GM19351 (cell line): Measurements from ENCODE around the gene PHPT1.

Experiments used
- ATAC-seq: cut with Tn5 transposase; IDR thresholded peaks from one replicate; pipeline ENCODE4 v1.9.1; 2021; ENCODE audit warnings: mild to moderate bottlenecking, moderate library complexity; ENCODE audit not compliant: unreplicated experiment

Gene PHPT1

DNA sequence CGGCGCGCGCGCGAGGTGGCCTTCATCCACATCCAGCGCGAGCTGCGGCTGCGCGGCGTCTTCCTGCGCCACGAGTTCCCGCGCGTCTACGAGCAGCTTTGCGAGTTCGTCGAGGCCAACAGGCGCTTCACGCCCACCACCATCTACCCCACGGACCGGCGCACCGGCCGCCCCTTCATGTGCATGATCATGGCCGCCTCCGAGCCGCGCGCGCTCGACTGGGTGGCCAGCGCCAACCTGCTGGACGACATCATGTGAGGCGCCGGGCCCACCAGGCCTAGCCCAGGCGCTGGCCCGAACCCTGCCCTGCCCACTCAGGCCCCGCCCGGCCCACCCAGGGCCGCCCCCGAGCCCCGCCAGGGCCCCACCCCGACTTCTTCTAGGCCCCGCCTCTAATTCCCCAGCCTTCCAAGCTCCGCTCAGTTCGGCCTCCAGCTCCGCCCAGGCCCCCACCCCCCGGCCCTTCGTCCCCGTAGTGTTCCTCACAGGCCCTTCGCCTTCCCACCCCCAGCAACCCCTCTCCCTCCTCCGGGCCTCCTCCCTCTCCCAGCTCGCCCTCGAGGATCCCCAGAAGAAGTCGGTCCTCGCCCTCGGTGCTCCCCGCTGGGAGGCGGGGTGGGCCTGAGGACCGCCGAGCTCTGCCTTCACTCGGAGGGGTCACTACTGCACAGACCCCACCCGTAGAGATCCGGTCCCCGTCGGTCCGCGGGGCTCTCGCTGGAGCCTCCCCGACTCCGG, 2.0 kb upstream of the PHPT1 start:
- ATAC-seq: no peak

DNA sequence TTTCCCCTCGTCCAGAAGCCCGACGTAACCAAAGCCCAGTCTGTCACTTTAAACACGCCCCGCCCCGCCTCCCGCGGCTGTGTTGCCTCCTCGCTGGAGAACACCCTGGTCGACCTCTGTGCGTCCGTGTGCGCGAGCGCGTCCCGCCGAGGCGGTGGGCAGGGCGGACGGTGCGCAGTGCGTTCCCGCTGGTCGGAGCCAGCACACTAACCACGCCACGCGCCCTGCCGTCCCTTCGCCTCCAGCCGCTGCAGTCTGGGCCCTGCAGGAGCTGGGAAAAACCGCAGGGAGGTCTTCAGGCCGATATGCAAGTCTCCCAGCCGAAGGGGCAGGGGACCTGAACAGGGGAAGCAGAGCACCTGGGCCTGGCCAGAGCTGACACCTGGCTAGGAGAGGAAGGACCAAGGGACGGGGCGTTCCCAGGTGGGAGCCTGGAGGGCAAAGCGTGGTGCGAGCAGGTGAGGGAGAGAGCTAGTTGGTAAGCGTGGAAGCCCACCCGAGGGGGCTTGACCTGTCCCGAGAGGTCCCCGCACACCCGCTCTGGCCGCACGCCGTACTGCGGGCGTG, 1.3 kb upstream of the PHPT1 start:
- ATAC-seq: no peak

DNA sequence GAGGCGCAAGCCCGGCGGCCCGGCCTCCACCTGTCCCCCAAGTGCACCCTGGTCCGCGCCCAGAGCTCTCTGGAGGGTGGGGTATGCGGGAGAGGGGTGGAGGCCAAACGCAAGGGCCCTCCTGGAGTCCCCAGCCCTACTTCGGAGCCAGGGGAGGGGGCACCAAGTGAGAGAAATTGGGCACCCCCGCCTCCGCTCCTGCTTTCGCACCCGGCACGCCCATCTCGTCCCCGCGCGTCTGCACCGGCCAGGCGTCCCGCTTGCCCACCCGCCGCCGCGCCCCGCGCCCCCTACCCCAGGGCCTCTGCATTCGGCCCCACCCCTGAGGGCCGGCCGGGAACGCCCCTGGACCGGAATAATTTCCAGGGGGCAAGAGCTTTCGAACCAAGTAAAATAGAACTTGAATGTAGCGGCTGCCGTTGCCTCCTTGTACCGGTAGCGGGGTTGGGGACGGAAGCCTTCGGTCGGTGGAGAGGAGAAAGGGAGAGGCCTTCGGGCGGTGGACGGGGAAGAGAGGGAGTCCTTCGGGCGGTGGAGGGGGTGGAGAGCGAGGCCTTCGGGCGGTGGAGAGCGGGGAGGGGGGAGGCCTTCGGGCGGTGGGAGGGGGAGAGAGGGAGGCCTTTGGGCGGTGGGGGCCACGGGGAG, 694 bp upstream of the PHPT1 start:
- ATAC-seq: peak; percentile 6

DNA sequence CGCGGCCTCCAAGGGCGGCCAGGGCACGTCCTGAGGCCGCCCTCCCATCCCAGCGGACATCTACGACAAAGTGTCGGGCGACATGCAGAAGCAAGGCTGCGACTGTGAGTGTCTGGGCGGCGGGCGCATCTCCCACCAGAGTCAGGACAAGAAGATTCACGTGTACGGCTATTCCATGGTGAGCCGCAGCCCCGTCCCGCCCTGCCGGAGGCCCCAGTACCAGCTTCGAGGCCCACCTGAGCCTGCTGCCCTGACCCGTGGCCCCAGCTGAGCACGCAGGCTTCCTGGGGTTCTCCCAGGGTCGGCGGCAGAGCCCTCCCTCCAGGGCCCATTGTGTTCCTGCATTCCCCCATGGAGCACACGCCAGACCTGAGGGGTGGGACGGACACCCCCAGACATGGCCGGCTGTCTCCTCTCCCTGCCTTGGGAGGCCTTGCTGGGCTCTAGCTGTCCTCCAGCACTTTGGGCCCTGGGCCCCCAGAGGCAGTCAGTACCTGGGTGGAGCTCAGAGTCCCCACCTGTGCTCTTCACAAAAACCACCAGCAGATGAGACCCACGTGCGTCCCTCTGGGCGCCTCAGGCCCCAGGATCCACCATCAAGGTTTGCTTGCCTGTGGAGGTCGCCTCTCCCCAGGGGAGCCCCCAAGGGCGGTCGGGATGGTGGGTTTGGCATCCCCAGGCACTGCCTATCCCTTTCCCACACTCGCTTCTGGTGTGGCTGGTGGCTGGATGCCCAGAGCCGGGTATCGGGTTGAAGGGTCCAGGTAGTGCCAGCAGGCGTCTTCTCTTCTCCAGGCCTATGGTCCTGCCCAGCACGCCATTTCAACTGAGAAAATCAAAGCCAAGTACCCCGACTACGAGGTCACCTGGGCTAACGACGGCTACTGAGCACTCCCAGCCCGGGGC, 1.0 kb downstream of the PHPT1 start:
- no peak for ATAC-seq

DNA sequence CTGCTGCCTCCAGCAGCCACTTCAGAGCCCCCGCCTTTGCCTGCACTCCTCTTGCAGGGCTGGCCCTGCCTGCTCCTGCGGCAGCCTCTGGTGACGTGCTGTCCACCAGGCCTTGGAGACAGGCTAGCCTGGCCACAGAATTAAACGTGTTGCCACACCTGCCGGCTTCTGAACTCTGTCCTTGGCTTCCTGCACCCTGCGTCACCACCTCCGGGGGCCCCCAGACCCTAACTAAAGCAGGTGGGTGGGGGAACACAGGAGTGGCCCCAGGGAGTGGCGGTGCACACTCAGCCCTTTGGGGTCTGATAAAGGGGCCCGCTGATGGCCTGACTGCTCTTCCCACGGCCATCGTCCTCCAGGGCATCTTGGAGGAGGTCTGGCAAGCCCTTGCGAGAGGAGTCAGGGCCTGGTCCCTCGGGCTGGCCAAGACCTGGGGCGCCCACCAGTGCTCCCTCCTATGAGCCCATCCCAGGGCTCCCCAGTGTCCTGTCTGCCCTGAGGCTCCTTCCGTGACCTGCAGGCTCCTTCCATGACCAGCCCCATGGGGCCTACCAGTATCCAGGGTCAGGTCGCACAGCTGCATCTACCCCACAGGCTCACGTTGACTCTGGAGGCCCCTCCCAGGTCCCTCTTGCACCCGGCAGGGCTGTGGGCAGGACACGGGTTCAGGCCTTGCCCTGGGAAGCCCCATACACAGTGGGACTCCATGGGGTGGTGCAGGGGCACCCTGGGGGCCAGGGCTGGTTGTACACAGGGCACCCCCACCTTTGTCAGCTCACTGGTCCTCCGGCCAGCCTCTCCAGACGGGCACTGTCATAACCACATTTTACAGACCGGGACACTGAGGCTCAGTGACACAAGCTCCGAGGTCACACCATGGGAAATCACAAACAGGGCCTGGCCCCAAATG, 1.9 kb downstream of the PHPT1 start:
- ATAC-seq: no peak

DNA sequence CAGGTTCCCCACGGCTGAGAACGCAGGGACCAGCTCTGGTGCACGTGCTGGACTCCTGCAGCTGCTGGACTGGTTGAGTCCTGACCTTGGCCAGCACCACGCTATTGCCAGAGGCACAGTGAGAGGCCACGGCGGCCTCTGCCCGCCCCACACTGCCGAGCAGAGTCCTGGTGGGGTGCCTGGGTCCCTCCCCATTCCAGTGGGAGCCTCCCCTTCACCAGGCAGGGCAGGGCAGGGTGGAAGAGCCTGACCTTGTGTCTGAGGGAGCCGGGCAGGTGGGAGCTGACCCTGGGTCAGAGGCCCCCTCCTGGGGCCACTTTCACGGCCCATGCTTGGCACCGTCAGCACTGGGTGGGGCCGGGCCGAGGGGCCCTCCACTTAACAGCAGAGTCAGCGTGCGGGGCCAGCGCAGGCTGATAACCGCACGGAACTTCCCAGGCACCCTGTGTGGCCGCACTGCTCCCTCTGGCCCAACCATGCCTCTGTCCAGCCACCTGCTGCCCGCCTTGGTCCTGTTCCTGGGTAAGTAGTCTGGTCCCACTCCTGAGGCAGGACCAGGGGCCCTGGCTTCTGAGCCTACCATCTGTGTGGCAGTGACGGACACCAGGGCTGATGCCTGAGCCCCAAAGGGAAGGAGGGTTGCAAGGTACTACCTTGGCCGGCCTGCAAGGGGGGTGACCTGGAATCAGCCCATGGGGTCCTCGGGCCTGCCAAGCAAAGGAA, 2.9 kb downstream of the PHPT1 start, which contains the start of gene MAMDC4:
Gene MAMDC4 (plus strand): TSS at position 406 of the 723 bp plus-strand sequence. CDS start 71 bp downstream, at position 477.
- ATAC-seq: no peak

DNA sequence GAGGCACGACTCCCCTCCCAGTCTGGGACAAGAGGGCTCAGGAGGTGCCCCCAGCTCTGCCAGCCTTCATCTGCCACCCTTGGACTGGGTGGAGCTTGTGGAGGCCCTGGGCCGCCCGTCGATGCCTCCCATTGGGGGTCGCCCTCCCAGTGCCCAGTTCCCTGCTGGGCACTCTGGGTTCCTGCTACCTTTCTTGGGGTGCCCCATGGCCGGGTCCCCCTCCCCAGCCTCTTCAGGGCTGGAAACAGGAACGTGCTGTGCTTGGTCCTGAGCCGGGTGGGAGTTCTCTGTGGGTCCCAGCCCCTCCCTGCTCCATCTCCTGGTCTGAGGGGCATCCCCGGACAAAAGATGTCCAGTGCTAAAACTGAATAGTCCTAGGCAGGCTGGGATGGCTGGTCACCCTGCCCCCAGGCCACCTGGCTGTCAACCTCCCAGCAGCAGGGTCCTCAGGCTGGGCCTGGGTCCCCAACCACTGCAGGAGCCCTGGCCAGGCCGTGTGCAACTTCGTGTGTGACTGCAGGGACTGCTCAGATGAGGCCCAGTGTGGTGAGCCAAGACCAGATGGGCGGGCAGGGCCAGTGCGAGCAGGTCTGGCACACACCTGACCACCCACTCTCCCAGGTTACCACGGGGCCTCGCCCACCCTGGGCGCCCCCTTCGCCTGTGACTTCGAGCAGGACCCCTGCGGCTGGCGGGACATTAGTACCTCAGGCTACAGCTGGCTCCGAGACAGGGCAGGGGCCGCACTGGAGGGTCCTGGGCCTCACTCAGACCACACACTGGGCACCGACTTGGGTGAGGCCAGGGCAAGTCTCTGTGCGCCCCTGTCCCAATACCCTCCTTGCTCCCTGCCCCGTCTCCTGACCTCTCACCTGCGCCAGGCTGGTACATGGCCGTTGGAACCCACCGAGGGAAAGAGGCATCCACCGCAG, 3.7 kb downstream of the PHPT1 start:
- no peak for ATAC-seq

DNA sequence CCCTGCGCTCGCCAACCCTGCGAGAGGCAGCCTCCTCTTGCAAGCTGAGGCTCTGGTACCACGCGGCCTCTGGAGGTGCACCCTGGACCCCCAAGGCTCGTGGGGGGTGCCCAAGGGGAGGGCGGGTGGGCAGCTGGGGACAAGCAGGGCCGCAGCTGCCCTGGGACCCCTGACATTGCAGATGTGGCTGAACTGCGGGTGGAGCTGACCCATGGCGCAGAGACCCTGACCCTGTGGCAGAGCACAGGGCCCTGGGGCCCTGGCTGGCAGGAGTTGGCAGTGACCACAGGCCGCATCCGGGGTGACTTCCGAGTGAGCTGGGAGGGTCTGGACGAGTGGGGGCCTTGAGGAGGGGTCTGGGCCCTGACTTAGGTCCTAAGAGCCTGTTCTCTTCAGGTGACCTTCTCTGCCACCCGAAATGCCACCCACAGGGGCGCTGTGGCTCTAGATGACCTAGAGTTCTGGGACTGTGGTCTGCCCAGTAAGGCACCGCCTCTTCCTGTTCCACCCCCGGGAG, 4.4 kb downstream of the PHPT1 start:
- no peak for ATAC-seq

DNA sequence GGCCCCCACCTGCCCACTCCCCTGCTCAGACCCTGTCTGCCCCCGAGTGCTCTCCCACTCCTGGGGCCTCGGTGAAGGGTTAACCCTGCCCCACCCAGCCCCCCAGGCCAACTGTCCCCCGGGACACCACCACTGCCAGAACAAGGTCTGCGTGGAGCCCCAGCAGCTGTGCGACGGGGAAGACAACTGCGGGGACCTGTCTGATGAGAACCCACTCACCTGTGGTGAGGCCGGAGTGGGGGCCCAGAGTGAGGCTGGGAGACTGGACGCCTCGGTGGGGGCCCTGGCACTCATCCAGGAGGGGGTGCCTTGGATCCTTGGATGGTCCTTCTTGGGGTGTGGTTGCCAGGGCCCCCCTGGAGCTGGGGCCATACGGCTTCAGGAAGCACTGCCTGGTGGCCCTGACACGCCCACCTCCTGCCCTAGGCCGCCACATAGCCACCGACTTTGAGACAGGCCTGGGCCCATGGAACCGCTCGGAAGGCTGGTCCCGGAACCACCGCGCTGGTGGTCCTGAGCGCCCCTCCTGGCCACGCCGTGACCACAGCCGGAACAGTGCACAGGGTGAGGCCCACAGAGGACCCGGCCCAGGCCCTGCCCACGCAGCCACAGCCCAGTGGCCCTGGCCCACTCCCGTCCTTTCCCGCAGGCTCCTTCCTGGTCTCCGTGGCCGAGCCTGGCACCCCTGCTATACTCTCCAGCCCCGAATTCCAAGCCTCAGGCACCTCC, 5.1 kb downstream of the PHPT1 start:
- ATAC-seq: no peak

DNA sequence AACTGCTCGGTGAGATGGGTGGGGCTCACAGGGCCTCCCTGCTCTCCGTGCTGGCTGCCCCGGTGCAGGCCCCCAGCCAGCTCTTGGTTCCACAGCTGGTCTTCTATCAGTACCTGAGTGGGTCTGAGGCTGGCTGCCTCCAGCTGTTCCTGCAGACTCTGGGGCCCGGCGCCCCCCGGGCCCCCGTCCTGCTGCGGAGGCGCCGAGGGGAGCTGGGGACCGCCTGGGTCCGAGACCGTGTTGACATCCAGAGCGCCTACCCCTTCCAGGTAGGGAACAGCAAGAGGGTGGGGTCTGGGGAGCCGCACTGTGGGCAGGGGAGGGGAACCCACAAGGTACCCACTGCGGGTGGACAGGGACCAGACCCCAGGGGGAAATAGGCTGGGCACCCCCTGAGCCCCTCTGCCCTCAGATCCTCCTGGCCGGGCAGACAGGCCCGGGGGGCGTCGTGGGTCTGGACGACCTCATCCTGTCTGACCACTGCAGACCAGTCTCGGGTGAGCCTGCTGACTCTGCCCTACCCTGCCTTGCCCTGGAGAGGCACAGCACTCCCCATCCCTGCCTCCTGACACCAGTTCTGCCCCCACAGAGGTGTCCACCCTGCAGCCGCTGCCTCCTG, 5.7 kb downstream of the PHPT1 start:
- ATAC-seq: no peak

DNA sequence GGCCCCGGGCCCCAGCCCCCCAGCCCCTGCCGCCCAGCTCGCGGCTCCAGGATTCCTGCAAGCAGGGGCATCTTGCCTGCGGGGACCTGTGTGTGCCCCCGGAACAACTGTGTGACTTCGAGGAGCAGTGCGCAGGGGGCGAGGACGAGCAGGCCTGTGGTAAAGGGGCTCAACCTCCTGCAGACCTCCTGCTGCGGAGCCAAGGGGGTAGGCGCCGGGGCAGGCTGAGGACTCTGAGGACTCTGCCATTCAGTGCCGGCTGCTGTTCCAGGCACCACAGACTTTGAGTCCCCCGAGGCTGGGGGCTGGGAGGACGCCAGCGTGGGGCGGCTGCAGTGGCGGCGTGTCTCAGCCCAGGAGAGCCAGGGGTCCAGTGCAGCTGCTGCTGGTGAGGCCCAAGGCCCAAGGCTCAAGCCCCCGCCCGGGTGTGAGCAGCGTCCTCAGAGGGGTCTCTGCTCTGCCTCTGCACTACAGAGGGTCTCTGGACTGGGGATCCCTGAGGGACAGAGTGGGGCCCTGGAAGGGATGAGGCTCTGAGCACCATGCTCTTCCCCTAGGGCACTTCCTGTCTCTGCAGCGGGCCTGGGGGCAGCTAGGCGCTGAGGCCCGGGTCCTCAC, 6.4 kb downstream of the PHPT1 start:
- ATAC-seq: no peak

DNA sequence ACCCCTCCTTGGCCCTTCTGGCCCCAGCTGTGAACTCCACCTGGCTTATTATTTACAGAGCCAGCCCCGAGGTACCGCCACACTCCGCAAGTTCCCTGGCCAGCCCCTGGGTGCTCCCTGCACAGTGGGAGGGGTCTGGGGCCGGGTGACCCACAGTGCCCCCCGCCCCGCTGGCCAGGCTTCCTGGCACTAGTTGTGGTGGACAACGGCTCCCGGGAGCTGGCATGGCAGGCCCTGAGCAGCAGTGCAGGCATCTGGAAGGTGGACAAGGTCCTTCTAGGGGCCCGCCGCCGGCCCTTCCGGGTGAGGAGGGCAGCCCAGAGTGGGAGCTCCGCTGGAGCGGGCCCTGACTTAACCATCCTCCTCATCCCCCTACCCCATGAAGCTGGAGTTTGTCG, 6.9 kb downstream of the PHPT1 start:
- ATAC-seq: no peak

DNA sequence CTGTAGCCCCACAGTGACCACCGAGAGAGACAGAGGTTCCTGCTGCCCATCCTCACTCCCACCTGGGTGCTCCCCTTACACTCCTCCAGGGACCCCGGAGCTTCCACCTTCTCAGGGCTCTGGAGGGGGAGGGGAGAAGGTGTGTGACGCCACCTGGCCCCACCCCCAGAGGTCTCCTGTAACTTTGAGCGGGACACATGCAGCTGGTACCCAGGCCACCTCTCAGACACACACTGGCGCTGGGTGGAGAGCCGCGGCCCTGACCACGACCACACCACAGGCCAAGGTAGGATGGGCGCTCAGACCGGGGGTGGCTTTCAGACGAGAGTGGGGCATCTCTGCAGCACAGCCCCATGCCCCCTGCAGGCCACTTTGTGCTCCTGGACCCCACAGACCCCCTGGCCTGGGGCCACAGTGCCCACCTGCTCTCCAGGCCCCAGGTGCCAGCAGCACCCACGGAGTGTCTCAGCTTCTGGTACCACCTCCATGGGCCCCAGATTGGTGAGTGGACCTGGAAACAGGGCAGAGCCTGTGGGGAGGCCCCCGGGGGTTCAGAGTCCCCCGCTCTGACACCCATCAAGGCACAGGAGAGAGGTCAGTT, 7.4 kb downstream of the PHPT1 start:
- ATAC-seq: no peak

DNA sequence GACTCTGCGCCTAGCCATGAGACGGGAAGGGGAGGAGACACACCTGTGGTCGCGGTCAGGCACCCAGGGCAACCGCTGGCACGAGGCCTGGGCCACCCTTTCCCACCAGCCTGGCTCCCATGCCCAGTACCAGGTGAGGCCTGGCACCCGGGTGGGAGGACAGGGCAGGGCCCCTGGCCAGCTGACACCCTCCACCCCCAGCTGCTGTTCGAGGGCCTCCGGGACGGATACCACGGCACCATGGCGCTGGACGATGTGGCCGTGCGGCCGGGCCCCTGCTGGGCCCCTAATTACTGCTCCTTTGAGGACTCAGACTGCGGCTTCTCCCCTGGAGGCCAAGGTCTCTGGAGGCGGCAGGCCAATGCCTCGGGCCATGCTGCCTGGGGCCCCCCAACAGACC, 8.0 kb downstream of the PHPT1 start:
- no peak for ATAC-seq

DNA sequence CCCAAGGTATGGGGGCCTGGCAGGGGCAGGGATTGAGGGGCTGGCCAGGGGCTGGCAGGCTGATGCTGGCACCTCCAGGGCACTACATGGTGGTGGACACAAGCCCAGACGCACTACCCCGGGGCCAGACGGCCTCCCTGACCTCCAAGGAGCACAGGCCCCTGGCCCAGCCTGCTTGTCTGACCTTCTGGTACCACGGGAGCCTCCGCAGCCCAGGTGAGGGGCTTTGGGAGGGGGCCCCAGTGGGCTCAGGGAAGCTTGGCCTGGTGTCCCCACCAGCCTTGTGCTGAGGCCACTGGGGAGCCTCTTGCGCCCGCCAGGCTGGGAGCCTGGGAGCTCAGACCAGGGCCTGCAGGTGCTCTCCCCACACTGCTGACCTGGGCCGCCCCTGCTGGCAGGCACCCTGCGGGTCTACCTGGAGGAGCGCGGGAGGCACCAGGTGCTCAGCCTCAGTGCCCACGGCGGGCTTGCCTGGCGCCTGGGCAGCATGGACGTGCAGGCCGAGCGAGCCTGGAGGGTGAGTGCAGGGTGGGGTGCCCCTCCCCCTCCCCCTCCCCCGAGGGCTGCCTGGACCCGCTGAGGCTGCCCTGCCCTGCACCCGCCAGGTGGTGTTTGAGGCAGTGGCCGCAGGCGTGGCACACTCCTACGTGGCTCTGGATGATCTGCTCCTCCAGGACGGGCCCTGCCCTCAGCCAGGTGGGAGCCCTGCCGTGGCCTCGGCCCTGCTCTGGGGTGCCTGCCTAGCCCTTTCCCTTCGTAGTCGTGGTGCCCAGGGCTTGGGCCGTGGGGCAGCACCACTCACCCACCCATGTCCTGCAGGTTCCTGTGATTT, 8.6 kb downstream of the PHPT1 start:
- ATAC-seq: no peak
